ENCODE measurements around the gene TRAF7. TPM values are rescaled to one million over a fixed set of nuclear protein-coding genes. Genes with fewer than 3 reads are reported as not detected.
"Not testable (repeated sequence)": the region's sequence is repeated elsewhere in the genome, so short reads cannot be mapped to it uniquely, and the experiment has no call there.

Gene TRAF7
- total and polyA plus RNA-seq, 2 donors = 22.3 to 23.9 TPM

- Histone ChIP-seq H3K36me3 (ENCODE audit: control insufficient read depth in 2 of 2, insufficient read depth in 2 of 2, low read length in 1 of 2) (no peaks in the 10 kb centered on the region), H3K4me3 (ENCODE audit: low read length in 2 of 2) (peak overlapping the region in 1 of 2 donors; percentile 66), H3K27ac (ENCODE audit: low read depth in 1 of 2, low read length in 1 of 2) (no peak overlapping the region), H3K4me1 (ENCODE audit: control insufficient read depth in 2 of 2, insufficient read depth in 2 of 2, low read length in 2 of 2) (peaks cover 10 to 13% of the 10 kb centered on the region in 2 donors), H3K27me3 (ENCODE audit: control insufficient read depth in 2 of 2, insufficient read depth in 1 of 2, low read length in 1 of 2) (peaks cover 62 to 78% of the 10 kb centered on the region in 2 donors), H3K9me3 (ENCODE audit: control insufficient read depth in 2 of 2, insufficient read depth in 1 of 2, low read length in 1 of 2) (peaks cover 0 to 5% of the 10 kb centered on the region in 2 donors)
- WGBS = 24% methylated on average over 32 of the region's 32 CpGs
- DNase-seq (ENCODE audit: low read depth in 6 of 9, low spot score in 9 of 9) = no peak
These were observed 41.5 kb downstream of the TRAF7 start for GRCh38 chr16:2196981-2197511.

DNA sequence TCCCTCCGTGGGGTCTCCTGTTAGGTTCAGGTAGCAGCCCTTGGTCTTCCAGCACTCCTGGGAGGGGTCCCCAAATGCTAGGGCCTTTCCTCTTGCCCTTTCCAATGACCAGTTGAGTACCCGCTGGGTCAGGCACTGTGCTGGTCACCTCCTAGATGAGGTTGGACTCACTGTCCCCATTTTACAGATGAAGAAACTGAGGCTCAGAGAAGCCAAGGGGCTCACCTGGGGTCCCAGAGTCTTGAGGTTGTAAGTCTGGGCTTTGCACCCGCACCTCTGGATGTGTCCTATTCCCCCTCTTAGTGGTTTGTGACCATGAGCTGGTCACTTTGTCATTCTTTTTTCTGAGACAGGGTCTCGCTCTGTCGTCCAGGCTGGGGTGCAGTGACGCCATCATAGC is 42.2 kb downstream of the TRAF7 start:
- H3K27ac ChIP-seq (ENCODE audit: low read depth in 1 of 2, low read length in 1 of 2) = no peak overlapping the region
- H3K27me3 ChIP-seq (ENCODE audit: control insufficient read depth in 2 of 2, insufficient read depth in 1 of 2, low read length in 1 of 2) = peaks cover 62 to 76% of the 10 kb centered on the region in 2 donors
- no peaks in the 10 kb centered on the region for H3K36me3 ChIP-seq (ENCODE audit: control insufficient read depth in 2 of 2, insufficient read depth in 2 of 2, low read length in 1 of 2)
- no peak for DNase-seq (ENCODE audit: low read depth in 6 of 9, low spot score in 9 of 9)
- no peak overlapping the region for H3K4me3 ChIP-seq (ENCODE audit: low read length in 2 of 2)
- H3K9me3 ChIP-seq (ENCODE audit: control insufficient read depth in 2 of 2, insufficient read depth in 1 of 2, low read length in 1 of 2) = peaks cover 0 to 5% of the 10 kb centered on the region in 2 donors
- H3K4me1 ChIP-seq (ENCODE audit: control insufficient read depth in 2 of 2, insufficient read depth in 2 of 2, low read length in 2 of 2) = peaks cover 10 to 13% of the 10 kb centered on the region in 2 donors
- WGBS = 84% methylated on average over 6 of the region's 6 CpGs

- DNase-seq (ENCODE audit: low read depth in 6 of 9, low spot score in 9 of 9) = no peak
- 79% methylated on average over 4 of the region's 4 CpGs for WGBS
- H3K27ac ChIP-seq (ENCODE audit: low read depth in 1 of 2, low read length in 1 of 2) = no peak overlapping the region
- H3K4me3 ChIP-seq (ENCODE audit: low read length in 2 of 2) = no peak overlapping the region
- H3K36me3 ChIP-seq (ENCODE audit: control insufficient read depth in 2 of 2, insufficient read depth in 2 of 2, low read length in 1 of 2) = no peaks in the 10 kb centered on the region
- peaks cover 62 to 75% of the 10 kb centered on the region in 2 donors for H3K27me3 ChIP-seq (ENCODE audit: control insufficient read depth in 2 of 2, insufficient read depth in 1 of 2, low read length in 1 of 2)
- H3K4me1 ChIP-seq (ENCODE audit: control insufficient read depth in 2 of 2, insufficient read depth in 2 of 2, low read length in 2 of 2) = peaks cover 10 to 13% of the 10 kb centered on the region in 2 donors
- peaks cover 0 to 5% of the 10 kb centered on the region in 2 donors for H3K9me3 ChIP-seq (ENCODE audit: control insufficient read depth in 2 of 2, insufficient read depth in 1 of 2, low read length in 1 of 2)
These were observed 42.7 kb downstream of the TRAF7 start for GRCh38 chr16:2198283-2198682.

GRCh38 chr16:2199095-2199494 is 43.5 kb downstream of the TRAF7 start:
- H3K36me3 ChIP-seq (ENCODE audit: control insufficient read depth in 2 of 2, insufficient read depth in 2 of 2, low read length in 1 of 2) = no peaks in the 10 kb centered on the region
- peaks cover 10 to 13% of the 10 kb centered on the region in 2 donors for H3K4me1 ChIP-seq (ENCODE audit: control insufficient read depth in 2 of 2, insufficient read depth in 2 of 2, low read length in 2 of 2)
- H3K4me3 ChIP-seq (ENCODE audit: low read length in 2 of 2) = no peak overlapping the region
- DNase-seq (ENCODE audit: low read depth in 6 of 9, low spot score in 9 of 9) = no peak
- H3K9me3 ChIP-seq (ENCODE audit: control insufficient read depth in 2 of 2, insufficient read depth in 1 of 2, low read length in 1 of 2) = peaks cover 0 to 5% of the 10 kb centered on the region in 2 donors
- H3K27ac ChIP-seq (ENCODE audit: low read depth in 1 of 2, low read length in 1 of 2) = peak overlapping the region in 1 of 2 donors; percentile 27
- peaks cover 56 to 67% of the 10 kb centered on the region in 2 donors for H3K27me3 ChIP-seq (ENCODE audit: control insufficient read depth in 2 of 2, insufficient read depth in 1 of 2, low read length in 1 of 2)
- WGBS = 90% methylated on average over 5 of the region's 5 CpGs

GRCh38 chr16:2199621-2200139 is 44.1 kb downstream of the TRAF7 start:
- Histone ChIP-seq H3K27ac (ENCODE audit: low read depth in 1 of 2, low read length in 1 of 2) (no peak overlapping the region), H3K9me3 (ENCODE audit: control insufficient read depth in 2 of 2, insufficient read depth in 1 of 2, low read length in 1 of 2) (peaks cover 0 to 5% of the 10 kb centered on the region in 2 donors), H3K36me3 (ENCODE audit: control insufficient read depth in 2 of 2, insufficient read depth in 2 of 2, low read length in 1 of 2) (no peaks in the 10 kb centered on the region), H3K4me1 (ENCODE audit: control insufficient read depth in 2 of 2, insufficient read depth in 2 of 2, low read length in 2 of 2) (peaks cover 14 to 15% of the 10 kb centered on the region in 2 donors), H3K27me3 (ENCODE audit: control insufficient read depth in 2 of 2, insufficient read depth in 1 of 2, low read length in 1 of 2) (peaks cover 50 to 61% of the 10 kb centered on the region in 2 donors), H3K4me3 (ENCODE audit: low read length in 2 of 2) (no peak overlapping the region)
- no peak for DNase-seq (ENCODE audit: low read depth in 6 of 9, low spot score in 9 of 9)
- 84% methylated on average over 14 of the region's 14 CpGs for WGBS

DNA sequence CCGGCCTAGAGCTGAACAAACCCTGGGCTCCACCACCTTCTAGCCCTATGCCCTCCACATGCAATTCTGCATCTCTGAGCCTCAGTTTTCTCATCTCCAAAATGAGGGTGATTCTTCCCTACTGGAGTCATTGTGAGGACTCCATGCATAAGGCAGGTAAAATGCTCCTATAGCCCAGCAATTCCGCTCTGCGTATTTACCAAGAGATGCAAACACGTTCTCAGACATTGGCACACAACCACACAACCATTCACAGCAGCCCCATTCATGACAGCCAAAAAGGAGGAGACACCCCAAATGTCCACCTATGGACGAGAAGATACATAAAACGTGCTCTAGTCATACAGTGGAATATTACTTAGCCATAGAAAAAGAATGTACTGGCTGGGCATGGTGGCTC is 44.7 kb downstream of the TRAF7 start:
- Histone ChIP-seq H3K9me3 (ENCODE audit: control insufficient read depth in 2 of 2, insufficient read depth in 1 of 2, low read length in 1 of 2) (peaks cover 0 to 5% of the 10 kb centered on the region in 2 donors), H3K4me1 (ENCODE audit: control insufficient read depth in 2 of 2, insufficient read depth in 2 of 2, low read length in 2 of 2) (peaks cover 13 to 14% of the 10 kb centered on the region in 2 donors), H3K36me3 (ENCODE audit: control insufficient read depth in 2 of 2, insufficient read depth in 2 of 2, low read length in 1 of 2) (no peaks in the 10 kb centered on the region), H3K4me3 (ENCODE audit: low read length in 2 of 2) (no peak overlapping the region), H3K27ac (ENCODE audit: low read depth in 1 of 2, low read length in 1 of 2) (no peak overlapping the region), H3K27me3 (ENCODE audit: control insufficient read depth in 2 of 2, insufficient read depth in 1 of 2, low read length in 1 of 2) (peaks cover 43 to 55% of the 10 kb centered on the region in 2 donors)
- no peak for DNase-seq (ENCODE audit: low read depth in 6 of 9, low spot score in 9 of 9)
- WGBS = 93% methylated on average over 6 of the region's 6 CpGs

GRCh38 chr16:2203119-2203688 is 47.6 kb downstream of the TRAF7 start:
- peaks cover 12 to 13% of the 10 kb centered on the region in 2 donors for H3K4me1 ChIP-seq (ENCODE audit: control insufficient read depth in 2 of 2, insufficient read depth in 2 of 2, low read length in 2 of 2)
- 97% methylated on average over 8 of the region's 8 CpGs for WGBS
- H3K36me3 ChIP-seq (ENCODE audit: control insufficient read depth in 2 of 2, insufficient read depth in 2 of 2, low read length in 1 of 2) = peaks cover 11 to 16% of the 10 kb centered on the region in 2 donors
- not testable (repeated sequence) for H3K27ac ChIP-seq (ENCODE audit: low read depth in 1 of 2, low read length in 1 of 2); H3K4me3 ChIP-seq (ENCODE audit: low read length in 2 of 2); DNase-seq (ENCODE audit: low read depth in 6 of 9, low spot score in 9 of 9); H3K9me3 ChIP-seq (ENCODE audit: control insufficient read depth in 2 of 2, insufficient read depth in 1 of 2, low read length in 1 of 2)
- H3K27me3 ChIP-seq (ENCODE audit: control insufficient read depth in 2 of 2, insufficient read depth in 1 of 2, low read length in 1 of 2) = peaks cover 16 to 33% of the 10 kb centered on the region in 2 donors

DNA sequence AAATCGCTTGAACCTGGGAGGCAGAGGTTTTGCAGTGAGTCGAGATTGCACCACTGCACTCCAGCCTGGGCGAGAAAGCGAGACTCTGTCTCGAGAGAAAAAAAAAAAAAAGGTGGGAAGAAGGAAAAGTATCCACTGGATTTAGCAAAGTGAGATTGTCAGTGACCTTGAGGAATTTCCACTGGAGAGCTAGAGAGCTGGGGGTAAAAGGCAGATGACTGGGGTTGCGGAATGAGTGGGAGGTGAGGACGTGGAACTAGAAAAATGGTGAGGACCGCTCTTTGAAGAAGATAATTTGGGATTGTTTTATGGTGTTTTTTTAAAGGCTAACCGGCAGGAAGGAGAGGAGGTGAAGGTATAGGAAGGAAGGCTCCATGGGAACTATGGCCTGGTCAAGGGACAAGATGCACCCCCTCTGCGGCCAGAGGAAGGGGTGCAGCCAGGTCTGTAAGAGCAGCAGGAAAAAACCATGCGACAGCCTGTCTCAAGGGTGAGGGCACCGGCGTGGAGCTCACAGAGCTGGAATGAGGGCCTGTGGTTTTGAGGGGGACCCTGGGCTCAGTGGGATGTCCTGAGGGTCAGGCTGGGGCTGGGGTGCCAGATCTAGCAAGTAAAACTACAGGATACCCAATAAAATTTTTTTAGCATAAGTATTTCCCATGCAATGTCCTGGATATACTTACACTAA is 49.0 kb downstream of the TRAF7 start:
- Histone ChIP-seq H3K9me3 (ENCODE audit: control insufficient read depth in 2 of 2, insufficient read depth in 1 of 2, low read length in 1 of 2) (peaks cover 0 to 3% of the 10 kb centered on the region in 2 donors), H3K36me3 (ENCODE audit: control insufficient read depth in 2 of 2, insufficient read depth in 2 of 2, low read length in 1 of 2) (peaks cover 24 to 30% of the 10 kb centered on the region in 2 donors), H3K4me1 (ENCODE audit: control insufficient read depth in 2 of 2, insufficient read depth in 2 of 2, low read length in 2 of 2) (peaks cover 12 to 13% of the 10 kb centered on the region in 2 donors), H3K27me3 (ENCODE audit: control insufficient read depth in 2 of 2, insufficient read depth in 1 of 2, low read length in 1 of 2) (peaks cover 6 to 20% of the 10 kb centered on the region in 2 donors), H3K4me3 (ENCODE audit: low read length in 2 of 2) (peak overlapping the region; percentile 79 to 88), H3K27ac (ENCODE audit: low read depth in 1 of 2, low read length in 1 of 2) (peak overlapping the region in 1 of 2 donors; percentile 92)
- peak in 1 of 9 donors; percentile 23 for DNase-seq (ENCODE audit: low read depth in 6 of 9, low spot score in 9 of 9)
- 93% methylated on average over 13 of the region's 13 CpGs for WGBS

All from thymus (tissue), 11 donors.